A673 (cell line): Measurements from ENCODE around the gene RALGAPA2. TPM values are rescaled to one million over a fixed set of nuclear protein-coding genes. Genes with fewer than 3 reads are reported as not detected.

Source experiments
- BruUV-seq: library from RNA; stranded (reverse); fragments of 400-500 nt; replicated peaks from 2 replicates; lab custom pipeline; 2021; lab: Mats Ljungman, UMichigan
- CTCF ChIA-PET: fragments of 300-600 bp; sonication (Branson Sonifier 250); formaldehyde crosslinking; loops from one replicate; lab custom pipeline; 2022; ENCODE audit warnings: antibody characterized with exemption; lab: Charles Lee
- POLR2A ChIA-PET: fragments of 300-600 bp; sonication (Branson Sonifier 250); formaldehyde crosslinking; loops from one replicate; lab custom pipeline; 2022; ENCODE audit warnings: antibody characterized with exemption; ENCODE audit not compliant: low non-redundant PET; lab: Charles Lee
- DNase-seq: peaks from one replicate; pipeline ENCODE4 v3.0.0-alpha.2; 2015; ENCODE audit warnings: low spot score
- H3K27ac ChIP-seq: fragments of 200-600 bp; sonication (generic); 2 replicates; pipeline ENCODE4 v1.5.1; 2016; ENCODE audit warnings: mixed run types, low read depth, mild to moderate bottlenecking, mixed read lengths, antibody characterized with exemption, low read length; ENCODE audit not compliant: poor library complexity, severe bottlenecking
- H3K27me3 ChIP-seq: fragments of 200-600 bp; sonication (generic); replicated peaks from 2 replicates; pipeline ENCODE4 v1.6.1; 2017; ENCODE audit warnings: mixed run types, low read depth, mild to moderate bottlenecking, mixed read lengths, antibody characterized with exemption, low read length; ENCODE audit not compliant: insufficient read depth, poor library complexity
- H3K36me3 ChIP-seq: fragments of 200-600 bp; sonication (generic); 2 replicates; pipeline ENCODE4 v1.6.1; 2016; ENCODE audit warnings: mixed run types, mild to moderate bottlenecking, mixed read lengths, antibody characterized with exemption, low read length; ENCODE audit not compliant: insufficient read depth, poor library complexity, severe bottlenecking
- H3K4me1 ChIP-seq: fragments of 200-600 bp; sonication (generic); 2 replicates; pipeline ENCODE4 v1.6.1; 2017; ENCODE audit warnings: mixed run types, mild to moderate bottlenecking, mixed read lengths, antibody characterized with exemption, low read length; ENCODE audit not compliant: insufficient read depth, poor library complexity, severe bottlenecking
- H3K4me3 ChIP-seq: fragments of 200-600 bp; sonication (generic); 2 replicates; pipeline ENCODE4 v1.5.1; 2016; ENCODE audit warnings: low read depth, mixed run types, mild to moderate bottlenecking, mixed read lengths, low read length; ENCODE audit not compliant: poor library complexity, severe bottlenecking
- H3K9me3 ChIP-seq: fragments of 200-600 bp; sonication (generic); 2 replicates; pipeline ENCODE4 v1.6.1; 2016; ENCODE audit warnings: mixed run types, low read depth, mild to moderate bottlenecking, mixed read lengths, antibody characterized with exemption, low read length; ENCODE audit not compliant: poor library complexity, severe bottlenecking
- CTCF ChIP-seq: fragments of 300-800, 200-600 bp; sonication (generic); conservative IDR thresholded peaks from 2 replicates; pipeline ENCODE4 v1.5.1; 2017; ENCODE audit warnings: low read depth, mild to moderate bottlenecking, antibody characterized with exemption, low read length, moderate library complexity, mixed read lengths
- EZH2 ChIP-seq: fragments of 200-600 bp; sonication (generic); IDR thresholded peaks from 2 replicates; pipeline ENCODE4 v1.6.1; 2017; ENCODE audit warnings: borderline replicate concordance, low read depth, mild to moderate bottlenecking, mixed read lengths, antibody characterized with exemption, low read length; ENCODE audit not compliant: poor library complexity, severe bottlenecking
- intact Hi-C: fragments of 100-400 bp; cut with micrococcal nuclease; formaldehyde crosslinking; loops from one replicate; pipeline ENCODE4 v1.10.0; 2022; ENCODE audit not compliant: unreplicated experiment
- total RNA-seq: library from RNA; stranded (reverse); gene quantifications from 2 replicates; pipeline ENCODE4 v1.2.3, GENCODE V29; 2021

Gene RALGAPA2
- total RNA-seq, 1 experiment from 2014 or later: 32.4 TPM

GRCh38 chr20:20473657-20474056 lies 238.8 kb downstream of the RALGAPA2 start:
- Histone ChIP-seq H3K27ac (no peak overlapping the region), H3K4me3 (no peak overlapping the region), H3K9me3 (no peaks in the 10 kb centered on the region), H3K4me1 (no peaks in the 10 kb centered on the region), H3K27me3 (no peaks in the 10 kb centered on the region), H3K36me3 (no peaks in the 10 kb centered on the region)
- intact Hi-C loops: no loop called here
- TF ChIP-seq EZH2 (no peak), CTCF (no peak)
- no peak for DNase-seq
- BruUV-seq: no TSS peak
- ChIA-PET POLR2A (no interaction called here), CTCF (no interaction called here)

- BruUV-seq: no TSS peak
- intact Hi-C loops: no loop called here
- Histone ChIP-seq H3K27ac (no peak overlapping the region), H3K9me3 (no peaks in the 10 kb centered on the region), H3K27me3 (no peaks in the 10 kb centered on the region), H3K36me3 (no peaks in the 10 kb centered on the region), H3K4me1 (no peaks in the 10 kb centered on the region), H3K4me3 (no peak overlapping the region)
- CTCF ChIA-PET: no interaction called here
- POLR2A ChIA-PET: no interaction called here
- DNase-seq: no peak
- TF ChIP-seq EZH2: no peak
- TF ChIP-seq CTCF: no peak
Measured at GRCh38 chr20:20472684-20473274, 239.7 kb downstream of the RALGAPA2 start.

GRCh38 chr20:20466341-20466879 lies 246.0 kb downstream of the RALGAPA2 start:
- no TSS peak for BruUV-seq
- Histone ChIP-seq H3K27ac (no peak overlapping the region), H3K36me3 (no peaks in the 10 kb centered on the region), H3K27me3 (no peaks in the 10 kb centered on the region), H3K4me1 (peaks cover 38% of the 10 kb centered on the region), H3K9me3 (no peaks in the 10 kb centered on the region), H3K4me3 (no peak overlapping the region)
- DNase-seq: no peak
- CTCF ChIA-PET: no interaction called here
- TF ChIP-seq CTCF: no peak
- no peak for TF ChIP-seq EZH2
- intact Hi-C loops: no loop called here
- POLR2A ChIA-PET: no interaction called here
